Lower leg skin (tissue), 3 donors: ENCODE results near the gene CACNG1.

Experiments used
- POLR2A ChIP-seq, 2 donors: fragments of 450-650 bp; IDR thresholded peaks; one replicate each; pipeline ENCODE4 v1.6.1; 2016 to 2017; ENCODE audit warnings: antibody characterized with exemption in 2 of 2, mild to moderate bottlenecking in 1 of 2, moderate library complexity in 1 of 2
- TF ChIP-seq, protein P1 (sequence below), 3 donors: fragments of 450-650 bp; IDR thresholded peaks; one replicate each; pipeline ENCODE4 v1.5.1; 2016; ENCODE audit warnings: antibody characterized with exemption in 3 of 3, mild to moderate bottlenecking in 3 of 3, moderate library complexity in 2 of 3

- TF ChIP-seq, protein P1, sequence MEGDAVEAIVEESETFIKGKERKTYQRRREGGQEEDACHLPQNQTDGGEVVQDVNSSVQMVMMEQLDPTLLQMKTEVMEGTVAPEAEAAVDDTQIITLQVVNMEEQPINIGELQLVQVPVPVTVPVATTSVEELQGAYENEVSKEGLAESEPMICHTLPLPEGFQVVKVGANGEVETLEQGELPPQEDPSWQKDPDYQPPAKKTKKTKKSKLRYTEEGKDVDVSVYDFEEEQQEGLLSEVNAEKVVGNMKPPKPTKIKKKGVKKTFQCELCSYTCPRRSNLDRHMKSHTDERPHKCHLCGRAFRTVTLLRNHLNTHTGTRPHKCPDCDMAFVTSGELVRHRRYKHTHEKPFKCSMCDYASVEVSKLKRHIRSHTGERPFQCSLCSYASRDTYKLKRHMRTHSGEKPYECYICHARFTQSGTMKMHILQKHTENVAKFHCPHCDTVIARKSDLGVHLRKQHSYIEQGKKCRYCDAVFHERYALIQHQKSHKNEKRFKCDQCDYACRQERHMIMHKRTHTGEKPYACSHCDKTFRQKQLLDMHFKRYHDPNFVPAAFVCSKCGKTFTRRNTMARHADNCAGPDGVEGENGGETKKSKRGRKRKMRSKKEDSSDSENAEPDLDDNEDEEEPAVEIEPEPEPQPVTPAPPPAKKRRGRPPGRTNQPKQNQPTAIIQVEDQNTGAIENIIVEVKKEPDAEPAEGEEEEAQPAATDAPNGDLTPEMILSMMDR (IDR thresholded peaks at IDR 0.05) = no peak
- TF ChIP-seq POLR2A (IDR thresholded peaks at IDR 0.05) = no peak
These were observed 12.6 kb downstream of the CACNG1 start for GRCh38 chr17:67056746-67057490.
